Mesodermal cell (in vitro differentiated cells): ENCODE data around the gene RNF212B.
"Not testable (repeated sequence)": the region's sequence is repeated elsewhere in the genome, so short reads cannot be mapped to it uniquely, and the experiment has no call there.

Source experiments
- H3K27ac ChIP-seq: 2 replicates; pipeline ENCODE4 v1.7.0; 2013; ENCODE audit warnings: mild to moderate bottlenecking, low read depth, low read length, moderate library complexity; ENCODE audit not compliant: severe bottlenecking
- H3K36me3 ChIP-seq: 2 replicates; pipeline ENCODE4 v1.7.1; 2013; ENCODE audit warnings: mild to moderate bottlenecking, low read length, moderate library complexity; ENCODE audit not compliant: control insufficient read depth, insufficient read depth
- H3K4me1 ChIP-seq: one replicate; pipeline ENCODE4 v1.7.1; 2013; ENCODE audit warnings: mild to moderate bottlenecking, low read length; ENCODE audit not compliant: insufficient read depth, control insufficient read depth, poor library complexity, severe bottlenecking
- H3K4me3 ChIP-seq: 2 replicates; pipeline ENCODE4 v1.7.0; 2013; ENCODE audit warnings: low read length, control low read depth, mild to moderate bottlenecking; ENCODE audit not compliant: insufficient read depth, poor library complexity, severe bottlenecking; ENCODE audit errors: extremely low read depth
- H3K9me3 ChIP-seq: 2 replicates; pipeline ENCODE4 v1.7.1; 2013; ENCODE audit warnings: mild to moderate bottlenecking, low read length, moderate library complexity; ENCODE audit not compliant: control insufficient read depth
- WGBS, 2 experiments: methylation state at CpG; one replicate each; pipeline ENCODE4 v1.1.5; 2013; ENCODE audit warnings: missing lambda C conversion rate in 2 of 2; ENCODE audit not compliant: insufficient coverage in 2 of 2; 5-methylcytosine and 5-hydroxymethylcytosine counted together

RNF212B gene

GRCh38 chr14:23277189-23277588 is 39.5 kb downstream of the RNF212B start:
- Histone ChIP-seq H3K36me3 (peaks cover 31% of the 10 kb centered on the region), H3K4me1 (no peaks in the 10 kb centered on the region), H3K9me3 (peaks cover 3% of the 10 kb centered on the region), H3K27ac (no peak overlapping the region), H3K4me3 (no peak overlapping the region)
- 90 to 98% methylated on average over 2 to 3 of the region's 3 CpGs for WGBS, 2 experiments

DNA sequence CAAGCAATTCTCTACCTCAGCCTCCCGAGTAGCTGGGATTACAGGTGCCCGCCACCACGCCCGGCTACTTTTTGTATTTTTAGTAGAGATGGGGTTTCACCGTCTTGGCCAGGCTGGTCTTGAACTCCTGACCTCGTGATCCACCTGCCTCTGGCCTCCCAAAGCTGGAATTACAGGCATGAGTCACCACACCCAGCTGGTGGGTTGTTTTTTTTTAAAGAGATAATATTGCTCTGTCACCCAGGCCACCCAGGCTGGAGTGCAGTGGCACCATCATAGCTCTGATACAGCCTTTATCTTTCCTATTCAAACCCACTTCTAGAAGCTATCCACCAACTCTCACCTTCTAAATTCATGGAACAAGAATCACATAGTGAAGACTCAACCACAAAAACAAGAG is 40.2 kb downstream of the RNF212B start:
- peaks cover 31% of the 10 kb centered on the region for H3K36me3 ChIP-seq
- H3K4me1 ChIP-seq, H3K27ac ChIP-seq, H3K4me3 ChIP-seq, H3K9me3 ChIP-seq: not testable (repeated sequence)
- 97 to 100% methylated on average over 2 to 6 of the region's 6 CpGs for WGBS, 2 experiments

- no peak overlapping the region for H3K27ac ChIP-seq
- H3K4me1 ChIP-seq: no peaks in the 10 kb centered on the region
- H3K36me3 ChIP-seq: peaks cover 22% of the 10 kb centered on the region
- H3K4me3 ChIP-seq: no peak overlapping the region
- WGBS, 2 experiments: 96 to 97% methylated on average over 5 to 6 of the region's 6 CpGs
- peaks cover 3% of the 10 kb centered on the region for H3K9me3 ChIP-seq
These were observed 43.5 kb downstream of the RNF212B start for GRCh38 chr14:23281247-23281646.

GRCh38 chr14:23284654-23285529 is 47.2 kb downstream of the RNF212B start:
- H3K4me1 ChIP-seq: peaks cover 4% of the 10 kb centered on the region
- 83 to 100% methylated on average over 2 to 3 of the region's 9 CpGs for WGBS, 2 experiments
- peak overlapping the region; percentile 74 for H3K4me3 ChIP-seq
- H3K27ac ChIP-seq: no peak overlapping the region
- peaks cover 12% of the 10 kb centered on the region for H3K36me3 ChIP-seq
- no peaks in the 10 kb centered on the region for H3K9me3 ChIP-seq

DNA sequence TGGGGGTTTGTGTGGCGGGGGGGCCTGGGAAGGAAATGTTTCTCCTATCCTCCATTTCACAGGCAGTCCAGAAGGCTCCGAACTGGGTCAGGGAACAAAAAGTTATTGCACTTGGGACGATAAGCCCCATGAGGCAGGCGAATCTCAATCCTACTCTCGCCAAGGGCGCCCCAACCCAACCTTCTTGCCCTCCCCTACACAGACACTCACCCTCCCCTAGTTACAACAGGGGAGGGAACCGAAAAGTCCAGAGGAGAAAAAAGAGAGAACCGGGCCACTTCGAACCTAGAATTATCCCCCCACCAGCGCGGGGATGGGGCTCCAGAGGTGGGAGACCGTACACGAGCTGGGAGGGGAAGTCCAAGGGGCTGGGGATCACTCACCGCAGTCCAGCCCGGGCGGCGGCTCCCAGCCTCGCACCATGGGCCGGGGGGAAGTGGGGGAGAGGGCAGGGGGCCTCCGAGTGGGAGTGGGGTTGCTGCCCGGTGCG is 47.8 kb downstream of the RNF212B start:
- no peaks in the 10 kb centered on the region for H3K9me3 ChIP-seq
- H3K4me3 ChIP-seq: peak overlapping the region; percentile 74
- no peak overlapping the region for H3K27ac ChIP-seq
- peaks cover 8% of the 10 kb centered on the region for H3K36me3 ChIP-seq
- WGBS, 2 experiments: 0 to 1% methylated on average over 4 to 12 of the region's 22 CpGs
- H3K4me1 ChIP-seq: peaks cover 4% of the 10 kb centered on the region

- Histone ChIP-seq H3K27ac (peak within 1 kb of the TSS; percentile 93), H3K9me3 (no peaks in the 10 kb centered on the region), H3K4me3 (peak within 1 kb of the TSS; percentile 74), H3K36me3 (peaks cover 3% of the 10 kb centered on the region), H3K4me1 (peaks cover 4% of the 10 kb centered on the region)
- WGBS, 2 experiments: 0% methylated on average over 31 to 36 of the region's 53 CpGs
These were observed 48.5 kb downstream of the RNF212B start, which contains the start of gene HOMEZ for GRCh38 chr14:23286020-23286901. Gene HOMEZ, minus strand, starts transcription at chr14:23286132. Its CDS starts 180 bp downstream, at chr14:23285952.

DNA sequence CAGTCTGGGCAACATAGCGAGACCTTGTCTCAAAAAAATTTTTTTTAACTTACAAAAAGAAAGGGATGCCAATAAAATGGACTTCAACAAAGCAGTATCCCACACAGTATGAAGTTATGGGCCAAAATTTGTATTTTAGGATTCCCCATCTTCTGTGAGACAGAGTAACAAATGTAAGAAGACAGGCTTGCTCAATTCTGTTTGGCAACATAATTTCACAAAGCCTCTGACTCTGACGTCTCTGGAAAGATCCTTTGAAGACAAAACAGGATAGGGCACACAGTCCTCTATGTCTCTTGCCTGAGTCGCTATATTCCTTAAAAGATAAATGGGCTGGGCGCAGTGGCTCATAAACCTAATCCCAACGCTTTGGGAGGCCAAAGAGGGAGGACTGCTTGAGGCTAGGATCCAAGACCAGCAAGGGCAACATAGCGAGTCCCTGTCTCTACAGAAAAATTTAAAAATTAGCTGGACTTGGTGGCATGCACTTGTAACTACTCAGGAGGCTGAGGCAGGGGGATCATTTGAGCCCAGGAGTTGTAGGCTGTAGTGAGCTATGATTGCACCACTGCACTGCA is 49.3 kb downstream of the RNF212B start:
- H3K9me3 ChIP-seq: no peaks in the 10 kb centered on the region
- no peaks in the 10 kb centered on the region for H3K36me3 ChIP-seq
- peak overlapping the region; percentile 74 for H3K4me3 ChIP-seq
- 79% methylated on average over 5 of the region's 6 CpGs for WGBS, 2 experiments
- peak overlapping the region; percentile 93 for H3K27ac ChIP-seq
- H3K4me1 ChIP-seq: peaks cover 4% of the 10 kb centered on the region

DNA sequence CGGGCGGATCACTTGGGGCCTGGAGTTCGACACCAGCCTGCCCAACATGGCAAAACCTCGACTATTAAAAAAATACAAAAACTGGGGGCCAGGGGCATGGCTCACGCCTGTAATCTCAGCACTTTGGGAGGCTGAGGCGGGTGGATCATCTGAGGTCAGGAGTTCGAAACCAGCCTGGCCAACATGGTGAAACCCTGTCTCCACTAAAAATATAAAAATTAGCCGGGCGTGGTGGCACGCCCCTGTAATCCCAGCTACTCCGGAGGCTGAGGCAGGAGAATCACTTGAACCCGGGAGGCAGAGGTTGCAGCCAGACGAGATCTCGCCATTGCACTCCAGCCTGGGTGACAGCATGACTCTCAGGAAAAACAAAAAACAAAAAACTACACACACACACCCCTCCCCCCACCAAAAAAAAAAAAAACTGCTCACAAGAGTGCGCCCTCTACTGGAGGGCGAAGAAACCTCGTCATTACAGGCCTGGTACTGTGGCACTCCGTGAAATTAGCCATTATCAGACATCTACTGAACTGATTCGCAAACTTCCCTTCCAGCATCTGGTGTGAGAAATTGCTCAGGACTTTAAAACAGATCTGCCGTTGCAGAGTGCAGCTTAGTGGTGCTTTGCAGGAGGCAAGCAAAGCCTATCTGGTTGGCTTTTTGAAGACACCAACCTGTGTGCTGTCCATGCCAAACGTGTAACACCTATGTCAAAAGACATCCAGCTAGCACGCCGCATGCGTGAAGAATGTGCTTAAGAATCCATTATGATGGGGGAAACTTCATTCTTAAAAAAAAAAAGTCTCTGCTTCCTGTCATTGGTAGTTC is 57.2 kb downstream of the RNF212B start:
- peaks cover 13% of the 10 kb centered on the region for H3K4me1 ChIP-seq
- H3K27ac ChIP-seq: no peak overlapping the region
- no peaks in the 10 kb centered on the region for H3K9me3 ChIP-seq
- 44 to 46% methylated on average over 12 to 21 of the region's 24 CpGs for WGBS, 2 experiments
- H3K4me3 ChIP-seq: no peak overlapping the region
- peaks cover 8% of the 10 kb centered on the region for H3K36me3 ChIP-seq

GRCh38 chr14:23296012-23296777 is 58.5 kb downstream of the RNF212B start:
- WGBS, 2 experiments: 89 to 91% methylated on average over 6 of the region's 7 CpGs
- Histone ChIP-seq H3K4me1 (peaks cover 18% of the 10 kb centered on the region), H3K27ac (no peak overlapping the region), H3K9me3 (no peaks in the 10 kb centered on the region), H3K4me3 (no peak overlapping the region), H3K36me3 (peaks cover 8% of the 10 kb centered on the region)
